HCT116 (cell line): Measurements from ENCODE around the gene ATRIP. TPM values are rescaled to one million over a fixed set of nuclear protein-coding genes. Genes with fewer than 3 reads are reported as not detected.

Experiments
- ATAC-seq: fragments of 200-7000 bp; cut with Tn5 transposase; 2 replicates; pipeline ENCODE4 v1.9.1; 2020; ENCODE audit warnings: mild to moderate bottlenecking, moderate library complexity
- BruUV-seq: library from RNA; stranded (reverse); fragments of 400-500 nt; replicated peaks from 2 replicates; lab custom pipeline; 2021; lab: Mats Ljungman, UMichigan
- CTCF ChIA-PET: fragments of 300-600 bp; sonication (Branson Sonifier 250); formaldehyde crosslinking; loops from one replicate; lab custom pipeline; 2021; ENCODE audit warnings: antibody characterized with exemption; lab: Charles Lee
- POLR2A ChIA-PET: fragments of 300-600, 350-600 bp; sonication (Branson Sonifier 250); formaldehyde crosslinking; loops from one replicate; lab custom pipeline; 2021; ENCODE audit warnings: antibody characterized with exemption; lab: Charles Lee
- RAD21 ChIA-PET, 2 experiments: fragments of 300-600 bp; sonication (Branson Sonifier 250); formaldehyde crosslinking; loops; one replicate each; lab custom pipeline; 2023; ENCODE audit warnings: low total read pairs in 2 of 2; ENCODE audit not compliant: uncharacterized antibody in 2 of 2, unreplicated experiment in 2 of 2, low non-redundant PET in 1 of 2; lab: Charles Lee
- DNase-seq: peaks from one replicate; pipeline ENCODE4 v3.0.0-alpha.2; 2010; ENCODE audit warnings: low read depth, low spot score
- H2AFZ ChIP-seq: fragments of 200-600 bp; shearing (Covaris generic), sonication (generic); 2 replicates; pipeline ENCODE4 v1.6.1; 2017; ENCODE audit warnings: low read depth, mixed run types, mixed read lengths, antibody characterized with exemption, low read length; ENCODE audit not compliant: poor library complexity, severe bottlenecking
- H3K27ac ChIP-seq: 2 replicates; pipeline ENCODE4 v1.5.1; 2012; ENCODE audit warnings: low read depth, low read length
- H3K27me3 ChIP-seq: fragments of 200-600 bp; sonication (generic); 2 replicates; pipeline ENCODE4 v1.6.1; 2016; ENCODE audit warnings: mixed run types, low read length, mixed read lengths; ENCODE audit not compliant: insufficient read depth
- H3K36me3 ChIP-seq, 2 experiments: fragments of 200-500 bp in 1 of 2; fragments of 200-600 bp in 1 of 2; sonication (Bioruptor generic) in 1 of 2; sonication (generic) in 1 of 2; 2 replicates each; pipeline versions ENCODE4 v1.5.1 to v1.6.1; 2014 to 2016; ENCODE audit warnings: low read length in 2 of 2, inconsistent platforms in 1 of 2, mixed read lengths in 1 of 2, mixed run types in 1 of 2; ENCODE audit not compliant: insufficient read depth in 2 of 2, control insufficient read depth in 1 of 2
- H3K4me1 ChIP-seq, 2 experiments: fragments of 200-600 bp in 1 of 2; sonication (generic) in 1 of 2; 2 replicates each; pipeline versions ENCODE4 v1.5.1 to v1.6.1; 2012 to 2017; ENCODE audit warnings: low read length in 2 of 2, inconsistent platforms in 1 of 2, mild to moderate bottlenecking in 1 of 2, mixed read lengths in 1 of 2, mixed run types in 1 of 2, moderate library complexity in 1 of 2; ENCODE audit not compliant: insufficient read depth in 2 of 2, control insufficient read depth in 1 of 2
- H3K4me2 ChIP-seq: fragments of 200-600 bp; sonication (generic); 2 replicates; pipeline ENCODE4 v1.6.1; 2017; ENCODE audit warnings: mixed run types, low read length, mixed read lengths
- H3K4me3 ChIP-seq, 2 experiments: fragments of 200-600 bp in 1 of 2; sonication (generic) in 1 of 2; replicated peaks in 1 of 2; 2 replicates each; pipeline ENCODE4 v1.5.1; 2011 to 2016; ENCODE audit warnings: low read length in 2 of 2, control low read depth in 1 of 2, low read depth in 1 of 2, mild to moderate bottlenecking in 1 of 2, mixed read lengths in 1 of 2, mixed run types in 1 of 2
- H3K79me2 ChIP-seq: fragments of 200-600 bp; sonication (generic); 2 replicates; pipeline ENCODE4 v1.6.1; 2017; ENCODE audit warnings: mild to moderate bottlenecking, mixed run types, low read length, moderate library complexity, mixed read lengths; ENCODE audit not compliant: insufficient read depth
- H3K9ac ChIP-seq: fragments of 200-600 bp; sonication (generic); 2 replicates; pipeline ENCODE4 v1.6.1; 2016; ENCODE audit warnings: low read length, mixed read lengths
- H3K9me2 ChIP-seq: fragments of 200-600 bp; sonication (generic), shearing (Covaris generic); 2 replicates; pipeline ENCODE4 v1.6.1; 2017; ENCODE audit warnings: mixed run types, mild to moderate bottlenecking, moderate library complexity; ENCODE audit not compliant: insufficient read depth
- H3K9me3 ChIP-seq, 2 experiments: fragments of 200-500 bp in 1 of 2; fragments of 200-600 bp in 1 of 2; sonication (Bioruptor generic) in 1 of 2; sonication (generic) in 1 of 2; 2 replicates each; pipeline ENCODE4 v1.6.1; 2014 to 2017; ENCODE audit warnings: low read length in 2 of 2, mixed read lengths in 2 of 2, inconsistent platforms in 1 of 2, low read depth in 1 of 2, mild to moderate bottlenecking in 1 of 2, mixed run types in 1 of 2, moderate library complexity in 1 of 2; ENCODE audit not compliant: control insufficient read depth in 1 of 2, insufficient read depth in 1 of 2
- H4K20me1 ChIP-seq: fragments of 200-600 bp; sonication (generic), shearing (Covaris generic); 2 replicates; pipeline ENCODE4 v1.6.1; 2017; ENCODE audit warnings: mixed run types, mild to moderate bottlenecking, moderate library complexity; ENCODE audit not compliant: insufficient read depth
- CBX3 ChIP-seq: IDR thresholded peaks from 2 replicates; pipeline ENCODE4 v1.6.1; 2012; ENCODE audit warnings: low read depth
- CEBPB ChIP-seq: IDR thresholded peaks from 2 replicates; pipeline ENCODE4 v1.6.1; 2012; ENCODE audit warnings: low read depth
- EZH2 ChIP-seq: fragments of 200-600 bp; sonication (generic); IDR thresholded peaks from 2 replicates; pipeline ENCODE4 v1.6.1; 2017; ENCODE audit warnings: antibody characterized with exemption, mixed run types
- EZH2phosphoT487 ChIP-seq: fragments of 200-600 bp; IDR thresholded peaks from 2 replicates; pipeline ENCODE4 v1.6.1; 2018; ENCODE audit warnings: antibody characterized with exemption, borderline replicate concordance
- MAX ChIP-seq: IDR thresholded peaks from 2 replicates; pipeline ENCODE4 v1.6.1; 2012
- POLR2A ChIP-seq: IDR thresholded peaks from 2 replicates; pipeline ENCODE4 v1.7.0; 2011; ENCODE audit warnings: borderline replicate concordance; ENCODE audit not compliant: insufficient read depth, insufficient read length; ENCODE audit errors: extremely low read depth
- POLR2AphosphoS5 ChIP-seq: IDR thresholded peaks from 2 replicates; pipeline ENCODE4 v1.6.1; 2011; ENCODE audit warnings: mild to moderate bottlenecking, low read depth, low read length, moderate library complexity
- SIN3A ChIP-seq: IDR thresholded peaks from 2 replicates; pipeline ENCODE4 v1.6.1; 2012; ENCODE audit warnings: low read depth
- SP1 ChIP-seq: IDR thresholded peaks from 2 replicates; pipeline ENCODE4 v1.6.1; 2012; ENCODE audit warnings: low read depth
- ZBTB33 ChIP-seq: IDR thresholded peaks from 2 replicates; pipeline ENCODE4 v1.6.1; 2011; ENCODE audit warnings: mild to moderate bottlenecking, low read length, moderate library complexity; ENCODE audit not compliant: insufficient replicate concordance; ENCODE audit errors: extremely low read depth
- ZNF274 ChIP-seq: fragments of 200-500 bp; sonication (Bioruptor generic); IDR thresholded peaks from 2 replicates; pipeline ENCODE4 v1.6.1; 2014; ENCODE audit warnings: mild to moderate bottlenecking, low read depth, low read length, inconsistent platforms
- intact Hi-C: fragments of 100-400 bp; cut with micrococcal nuclease; formaldehyde crosslinking; loops from 2 replicates; pipeline ENCODE4 v1.10.0; 2022
- total RNA-seq: library from RNA; stranded (reverse); gene quantifications from one replicate; pipeline ENCODE4 v1.2.1, GENCODE V29; 2021; ENCODE audit not compliant: unreplicated experiment
- TF ChIP-seq, protein P1 (sequence below), 3 experiments: fragments of 200-600 bp in 1 of 3; sonication (generic) in 1 of 3; IDR thresholded peaks in 2 of 3; conservative IDR thresholded peaks in 1 of 3; 2 replicates each; pipeline ENCODE4 v1.5.1; 2012 to 2017; ENCODE audit warnings: low read depth in 2 of 3, low read length in 2 of 3, antibody characterized with exemption in 1 of 3, borderline replicate concordance in 1 of 3, control low read depth in 1 of 3, mild to moderate bottlenecking in 1 of 3, mixed read lengths in 1 of 3, mixed run types in 1 of 3, moderate library complexity in 1 of 3; ENCODE audit not compliant: insufficient read depth in 1 of 3

Gene ATRIP
- total RNA-seq, 1 experiment from 2014 or later = 15.6 TPM

- TF ChIP-seq POLR2A (no peak), EZH2 (no peak), ZNF274 (no peak), SP1 (no peak), CBX3 (no peak), EZH2phosphoT487 (no peak)
- TF ChIP-seq, all 23 proteins: peak for 0
Observed at GRCh38 chr3:48426401-48426909, 20.1 kb upstream of the ATRIP start (continued).

DNA sequence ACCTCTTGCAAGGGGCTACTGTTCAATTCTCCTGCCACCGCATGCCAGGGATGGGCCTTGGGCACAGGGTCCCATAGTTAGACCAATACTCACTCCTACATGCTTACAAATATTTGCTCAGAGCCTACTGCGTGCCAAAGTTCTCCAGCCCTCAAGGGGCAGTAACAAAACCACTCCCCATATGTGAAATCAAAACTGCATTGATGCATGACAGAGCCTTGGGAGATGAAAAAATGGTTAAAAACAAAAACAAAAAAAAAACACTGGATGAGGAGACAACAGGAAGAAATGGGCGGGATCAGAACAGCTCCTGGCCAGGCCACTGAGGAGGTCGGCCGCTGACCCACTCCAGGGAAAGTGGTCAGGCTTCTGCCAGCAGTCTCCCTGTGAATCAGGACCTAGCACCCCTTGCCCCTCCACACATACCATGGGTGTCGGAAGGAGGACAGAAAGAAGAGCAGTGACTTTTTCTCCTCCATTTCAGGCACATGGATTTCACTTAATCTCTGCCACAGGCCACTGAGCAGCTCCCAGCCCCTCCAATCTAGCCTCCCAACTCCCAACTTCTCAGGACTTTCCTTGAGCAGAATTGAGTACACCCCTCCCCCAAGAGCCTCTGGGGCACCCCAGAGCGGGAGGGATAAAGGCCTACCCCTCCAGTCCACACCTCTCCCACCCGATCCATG lies 19.4 kb upstream of the ATRIP start:
- POLR2A ChIA-PET = no interaction called here
- Histone ChIP-seq H3K79me2 (no peaks in the 10 kb centered on the region; the same call in 1 of the 2 replicates), H3K27me3 (no peaks in the 10 kb centered on the region), H4K20me1 (no peaks in the 10 kb centered on the region), H3K4me1 (peaks cover 20 to 36% of the 10 kb centered on the region in 2 experiments), H2AFZ (no peak overlapping the region), H3K9ac (no peak overlapping the region), H3K4me3 (no peak overlapping the region), H3K36me3 (peaks cover 0 to 2% of the 10 kb centered on the region in 2 experiments; a peak in 1 of 4 replicates), H3K27ac (no peak overlapping the region), H3K4me2 (no peak overlapping the region), H3K9me2 (no peaks in the 10 kb centered on the region), H3K9me3 (no peaks in the 10 kb centered on the region)
- no peak for TF ChIP-seq EZH2
- TF ChIP-seq POLR2A = no peak
- TF ChIP-seq POLR2AphosphoS5 = no peak
- TF ChIP-seq EZH2phosphoT487 = no peak
- TF ChIP-seq, protein P1, sequence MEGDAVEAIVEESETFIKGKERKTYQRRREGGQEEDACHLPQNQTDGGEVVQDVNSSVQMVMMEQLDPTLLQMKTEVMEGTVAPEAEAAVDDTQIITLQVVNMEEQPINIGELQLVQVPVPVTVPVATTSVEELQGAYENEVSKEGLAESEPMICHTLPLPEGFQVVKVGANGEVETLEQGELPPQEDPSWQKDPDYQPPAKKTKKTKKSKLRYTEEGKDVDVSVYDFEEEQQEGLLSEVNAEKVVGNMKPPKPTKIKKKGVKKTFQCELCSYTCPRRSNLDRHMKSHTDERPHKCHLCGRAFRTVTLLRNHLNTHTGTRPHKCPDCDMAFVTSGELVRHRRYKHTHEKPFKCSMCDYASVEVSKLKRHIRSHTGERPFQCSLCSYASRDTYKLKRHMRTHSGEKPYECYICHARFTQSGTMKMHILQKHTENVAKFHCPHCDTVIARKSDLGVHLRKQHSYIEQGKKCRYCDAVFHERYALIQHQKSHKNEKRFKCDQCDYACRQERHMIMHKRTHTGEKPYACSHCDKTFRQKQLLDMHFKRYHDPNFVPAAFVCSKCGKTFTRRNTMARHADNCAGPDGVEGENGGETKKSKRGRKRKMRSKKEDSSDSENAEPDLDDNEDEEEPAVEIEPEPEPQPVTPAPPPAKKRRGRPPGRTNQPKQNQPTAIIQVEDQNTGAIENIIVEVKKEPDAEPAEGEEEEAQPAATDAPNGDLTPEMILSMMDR (IDR thresholded peaks at IDR 0.05 in 2 of 3, conservative IDR thresholded peaks at IDR 0.05 in 1 of 3; ENCODE audit: borderline replicate concordance in 1 of 3, insufficient read depth in 1 of 3, low read depth in 2 of 3, low read length in 2 of 3) = no peak
- TF ChIP-seq MAX = no peak
- no peak for TF ChIP-seq ZBTB33
- TF ChIP-seq SIN3A = no peak
- TF ChIP-seq CEBPB = no peak
- CTCF ChIA-PET = interaction anchor here (1.0 to 1.2 kb wide), 2 partner anchors 9 kb away, joined by 3 read pairs; no protein-coding TSS in a partner anchor
- no peak for ATAC-seq
- intact Hi-C loops = no loop called here
- BruUV-seq = no TSS peak
- no peak for DNase-seq
- RAD21 ChIA-PET = no interaction called here
